H4 (cell line): ENCODE results near the gene PRSS23. TPM values are rescaled to one million over a fixed set of nuclear protein-coding genes. Genes with fewer than 3 reads are reported as not detected.

ENCODE experiments used
- DNase-seq: peaks from one replicate; pipeline ENCODE4 v3.0.0-alpha.2; 2015; ENCODE audit warnings: low spot score
- total RNA-seq: library from RNA; depleted of rRNA; stranded (reverse); fragments of >200 nt; shearing (Covaris generic); gene quantifications from 2 replicates; pipeline ENCODE4 v1.2.3, GENCODE V29; 2014

Gene PRSS23
- total RNA-seq, 1 experiment from 2014 or later, result 113 TPM

- peak; percentile 35 for DNase-seq
Measured at GRCh38 chr11:86790195-86790725, 10.1 kb upstream of the PRSS23 start.

GRCh38 chr11:86790867-86791849, 9.2 kb upstream of the PRSS23 start:
- DNase-seq, result no peak

GRCh38 chr11:86792150-86792549, 8.2 kb upstream of the PRSS23 start:
- no peak for DNase-seq

- no peak for DNase-seq
Measured at GRCh38 chr11:86793307-86793706, 7.0 kb upstream of the PRSS23 start.

GRCh38 chr11:86795511-86795910, 4.8 kb upstream of the PRSS23 start:
- no peak for DNase-seq

- no peak for DNase-seq
Measured at GRCh38 chr11:86795949-86796348, 4.4 kb upstream of the PRSS23 start.

- DNase-seq, result no peak
Measured at GRCh38 chr11:86797133-86797532, 3.2 kb upstream of the PRSS23 start.

- no peak for DNase-seq
Measured at GRCh38 chr11:86798988-86799387, 1.4 kb upstream of the PRSS23 start.

- no peak for DNase-seq
Measured at GRCh38 chr11:86799680-86800075, 664 bp upstream of the PRSS23 start.

- no peak for DNase-seq
Measured at GRCh38 chr11:86800960-86801272, 574 bp downstream of the PRSS23 start.

- DNase-seq, result no peak
Measured at GRCh38 chr11:86801364-86801763, 1.0 kb downstream of the PRSS23 start.

GRCh38 chr11:86802146-86802545, 1.8 kb downstream of the PRSS23 start:
- DNase-seq, result no peak

GRCh38 chr11:86802601-86803051, 2.3 kb downstream of the PRSS23 start:
- peak; percentile 64 for DNase-seq

GRCh38 chr11:86803136-86804045, 3.0 kb downstream of the PRSS23 start:
- DNase-seq, result no peak

GRCh38 chr11:86804951-86805350, 4.6 kb downstream of the PRSS23 start:
- no peak for DNase-seq

- no peak for DNase-seq
Measured at GRCh38 chr11:86805873-86806310, 5.5 kb downstream of the PRSS23 start.

GRCh38 chr11:86806903-86807302, 6.6 kb downstream of the PRSS23 start:
- DNase-seq, result no peak

- DNase-seq, result no peak
Measured at GRCh38 chr11:86807360-86807759, 7.0 kb downstream of the PRSS23 start.

- no peak for DNase-seq
Measured at GRCh38 chr11:86809561-86809960, 9.2 kb downstream of the PRSS23 start.

- DNase-seq, result no peak
Measured at GRCh38 chr11:86810288-86810687, 9.9 kb downstream of the PRSS23 start.

GRCh38 chr11:86811637-86812321, 11.4 kb downstream of the PRSS23 start:
- no peak for DNase-seq

- DNase-seq, result no peak
Measured at GRCh38 chr11:86812322-86812670, 12.0 kb downstream of the PRSS23 start.
